Daoy (cell line): ENCODE results near the gene HEBP2. TPM values are rescaled to one million over a fixed set of nuclear protein-coding genes. Genes with fewer than 3 reads are reported as not detected.
"Not testable (repeated sequence)": the region's sequence is repeated elsewhere in the genome, so short reads cannot be mapped to it uniquely, and the experiment has no call there.

Source experiments
- DNase-seq: peaks from one replicate; pipeline ENCODE4 v3.0.0-alpha.2; 2015; ENCODE audit warnings: low read depth
- total RNA-seq: library from RNA; depleted of rRNA; stranded (reverse); fragments of >200 nt; shearing (Covaris generic); gene quantifications from 2 replicates; pipeline ENCODE4 v1.2.3, GENCODE V29; 2014

Gene HEBP2
- total RNA-seq, 1 experiment from 2014 or later: 41.6 TPM

DNA sequence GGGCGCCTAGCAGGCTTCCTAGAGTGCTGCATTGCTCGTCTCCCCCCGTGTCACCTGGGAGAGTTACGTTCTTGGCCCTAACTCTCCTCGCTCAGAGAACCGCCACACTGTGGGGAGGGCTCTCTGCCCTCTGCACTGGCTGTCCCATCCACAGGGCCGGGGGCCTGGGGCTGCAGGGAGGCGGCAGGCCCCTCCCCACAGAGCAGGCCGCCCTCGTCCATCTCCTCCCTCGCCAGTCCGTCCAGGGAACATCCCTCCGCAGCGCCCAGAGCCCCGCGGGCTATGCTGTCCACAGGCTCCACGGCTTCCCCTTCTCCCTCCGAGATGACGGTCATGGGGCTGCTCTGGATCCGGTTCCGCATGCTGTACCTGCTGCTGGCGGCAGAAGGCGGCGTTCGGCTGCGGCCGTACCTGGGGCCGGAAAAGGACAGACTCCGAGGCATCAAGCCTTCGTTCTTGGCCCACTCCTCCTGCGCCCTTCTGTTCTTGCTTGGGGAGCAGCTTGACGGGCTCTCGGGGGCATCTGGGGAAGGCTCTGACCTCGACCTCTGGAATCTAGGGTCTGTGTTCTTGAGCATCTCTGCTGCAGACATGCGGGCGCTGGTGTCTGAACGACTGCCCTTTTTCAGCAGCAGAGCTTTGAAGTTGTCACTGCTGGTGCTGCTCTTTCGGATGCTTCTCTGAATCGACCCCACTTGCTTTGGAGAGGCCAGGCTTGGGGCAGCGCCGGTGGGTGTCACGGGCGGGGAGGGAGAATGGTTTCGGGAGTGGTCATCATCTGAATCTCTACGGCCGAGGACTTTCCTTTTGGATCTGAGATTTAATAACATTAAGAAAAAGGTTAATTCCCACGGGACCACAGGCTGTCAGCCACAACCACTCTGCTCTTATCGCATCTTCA lies 20.2 kb downstream of the HEBP2 start:
- DNase-seq: no peak

DNA sequence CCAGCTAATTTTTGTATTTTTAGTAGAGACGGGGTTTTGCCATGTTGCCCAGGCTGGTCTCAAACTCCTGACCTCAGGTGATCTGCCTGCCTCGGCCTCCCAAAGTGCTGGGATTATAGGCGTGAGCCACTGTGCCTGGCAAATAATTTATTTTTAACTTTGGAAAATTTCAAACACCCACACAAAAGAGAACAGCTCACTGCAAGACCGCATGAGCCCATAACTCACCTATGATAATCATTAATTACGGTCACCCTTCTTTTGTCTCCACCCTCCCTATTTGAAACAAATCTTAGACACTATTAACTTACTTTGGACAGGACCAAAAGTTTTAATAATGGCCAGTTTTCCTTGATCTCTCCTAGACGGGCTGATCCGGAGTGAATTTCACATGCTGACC lies 21.2 kb downstream of the HEBP2 start:
- DNase-seq: not testable (repeated sequence)

DNA sequence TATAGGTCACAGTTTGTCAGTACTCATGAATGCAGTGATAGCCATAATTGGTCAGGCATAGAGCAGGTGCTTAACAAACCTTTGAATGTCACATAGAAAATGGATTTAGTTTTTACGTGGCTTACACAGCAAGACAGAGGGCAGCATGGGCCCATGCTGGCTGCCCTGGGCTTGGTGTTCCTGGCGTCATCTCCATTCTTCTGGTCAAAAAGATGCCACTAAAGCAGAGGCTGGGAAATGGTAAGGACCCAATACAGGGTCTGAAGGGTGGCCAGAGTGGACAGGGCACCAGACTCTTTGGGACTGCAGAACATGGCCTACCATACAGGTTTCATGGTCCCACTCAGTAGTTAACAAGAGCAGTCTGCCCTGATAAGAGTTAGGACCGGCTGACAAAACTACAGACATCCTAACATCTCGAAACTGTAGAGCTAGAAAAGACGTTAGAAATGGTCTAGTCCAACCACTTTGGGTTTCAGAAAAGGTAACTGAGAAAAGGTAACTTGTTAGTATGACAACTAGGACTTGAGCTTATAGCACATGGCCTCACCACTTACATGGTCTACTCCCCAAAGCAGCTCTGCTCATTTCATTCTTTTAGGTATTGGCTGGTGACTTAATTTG lies 22.6 kb downstream of the HEBP2 start:
- DNase-seq: no peak

DNA sequence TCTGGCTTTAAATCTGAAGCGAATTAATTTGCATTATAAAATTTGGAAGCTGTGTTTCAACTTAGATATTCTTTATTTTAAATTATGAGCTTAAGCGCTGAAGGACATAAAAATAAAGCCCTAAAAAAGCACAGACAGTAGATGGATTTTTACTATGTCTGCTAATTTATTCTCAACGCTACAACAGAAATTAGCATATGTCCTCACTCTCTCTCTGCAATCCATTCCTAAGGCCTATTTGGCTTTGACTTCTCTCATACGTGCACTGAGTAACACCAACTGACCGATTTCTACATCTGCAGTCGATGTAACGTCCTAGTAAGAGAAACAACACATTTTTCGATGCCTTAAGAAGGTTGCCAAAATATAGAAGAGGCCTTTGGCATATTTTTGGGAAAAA lies 23.7 kb downstream of the HEBP2 start:
- DNase-seq: no peak

DNA sequence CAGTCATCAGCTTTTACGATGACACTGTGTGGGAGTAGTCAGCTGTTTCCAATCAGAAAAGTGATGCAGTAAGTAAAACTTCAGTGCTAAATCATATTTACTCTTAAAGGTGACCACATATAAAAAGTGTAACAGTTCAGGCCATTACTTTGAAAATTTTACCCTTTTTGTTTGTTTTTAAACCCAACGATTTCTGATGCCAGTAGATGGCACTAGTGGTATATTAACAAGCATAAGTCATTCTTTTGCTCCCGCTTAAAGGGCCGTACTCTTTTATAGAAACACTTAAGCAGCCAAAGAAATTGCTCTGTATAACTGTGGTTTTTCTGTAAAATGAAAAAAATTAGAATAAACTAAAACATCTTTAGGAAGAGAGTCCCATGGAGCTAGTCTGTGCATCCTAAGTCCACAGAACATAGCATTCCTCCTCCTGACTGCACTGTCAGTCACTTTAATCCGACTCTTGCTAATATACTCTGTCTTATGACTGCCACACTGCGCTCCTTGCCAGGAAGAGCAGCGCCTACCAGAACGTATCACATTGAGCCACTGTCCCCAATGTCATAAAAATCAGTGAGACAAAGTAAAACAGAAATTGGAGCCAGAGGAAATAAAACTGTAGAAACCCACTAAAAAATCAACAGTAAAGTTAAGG lies 25.0 kb downstream of the HEBP2 start:
- DNase-seq: no peak

DNA sequence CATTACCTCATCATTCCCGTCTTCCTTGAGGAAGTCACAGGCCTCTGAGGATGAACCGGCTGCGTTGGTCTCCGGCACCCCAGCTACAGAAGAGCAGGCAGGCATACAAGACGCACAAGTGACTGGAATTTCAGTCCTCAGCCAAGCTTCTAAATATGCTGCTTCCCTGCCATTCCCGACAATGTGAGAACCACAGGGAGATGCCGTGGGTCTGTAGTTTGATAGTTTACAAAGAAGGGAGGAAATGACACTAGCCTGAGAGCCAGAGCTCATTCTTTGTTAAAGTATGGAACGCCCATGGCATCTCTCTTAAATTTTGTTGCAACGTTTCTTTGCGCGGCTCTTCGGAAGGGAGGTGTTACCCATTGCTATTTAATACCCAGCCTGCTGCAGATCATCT lies 25.7 kb downstream of the HEBP2 start:
- no peak for DNase-seq

DNA sequence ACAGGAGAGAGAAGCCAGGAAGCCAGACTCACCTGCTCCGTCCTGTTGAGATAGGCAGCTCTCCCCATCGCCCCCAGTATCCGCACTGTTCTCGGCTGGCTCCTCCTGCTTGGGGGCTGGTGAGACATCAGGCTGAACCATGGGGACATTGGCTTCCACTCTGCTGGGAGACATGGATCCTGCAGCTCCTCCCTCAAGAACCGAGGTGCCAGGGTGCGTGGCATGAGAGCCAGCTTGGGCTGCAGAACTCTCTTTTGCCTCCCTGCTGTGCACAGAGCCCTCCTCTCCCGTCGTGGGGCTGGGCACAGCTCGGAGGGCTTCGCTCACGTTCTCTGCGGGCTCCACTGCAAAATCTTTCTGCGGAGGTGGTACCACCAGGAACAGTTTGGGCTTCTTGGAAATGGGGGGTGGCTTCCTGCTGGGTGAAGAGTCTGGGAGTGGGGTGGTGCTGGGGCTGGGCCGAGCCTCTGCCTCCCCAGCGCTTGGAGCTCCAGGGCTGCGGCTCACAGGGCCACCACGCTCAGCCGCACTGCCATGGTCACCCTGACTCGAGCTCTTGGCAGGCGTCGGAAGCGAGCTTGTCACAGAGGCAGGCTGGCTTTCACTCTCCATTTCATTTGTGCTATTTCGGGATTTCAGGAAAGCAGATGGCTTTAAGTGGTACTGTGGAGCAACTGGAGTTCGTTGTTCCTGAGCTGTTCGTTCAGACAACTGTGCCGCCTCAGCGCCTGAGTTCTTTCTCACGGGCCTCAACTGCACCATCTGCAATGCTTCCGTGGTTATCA lies 26.5 kb downstream of the HEBP2 start:
- no peak for DNase-seq

DNA sequence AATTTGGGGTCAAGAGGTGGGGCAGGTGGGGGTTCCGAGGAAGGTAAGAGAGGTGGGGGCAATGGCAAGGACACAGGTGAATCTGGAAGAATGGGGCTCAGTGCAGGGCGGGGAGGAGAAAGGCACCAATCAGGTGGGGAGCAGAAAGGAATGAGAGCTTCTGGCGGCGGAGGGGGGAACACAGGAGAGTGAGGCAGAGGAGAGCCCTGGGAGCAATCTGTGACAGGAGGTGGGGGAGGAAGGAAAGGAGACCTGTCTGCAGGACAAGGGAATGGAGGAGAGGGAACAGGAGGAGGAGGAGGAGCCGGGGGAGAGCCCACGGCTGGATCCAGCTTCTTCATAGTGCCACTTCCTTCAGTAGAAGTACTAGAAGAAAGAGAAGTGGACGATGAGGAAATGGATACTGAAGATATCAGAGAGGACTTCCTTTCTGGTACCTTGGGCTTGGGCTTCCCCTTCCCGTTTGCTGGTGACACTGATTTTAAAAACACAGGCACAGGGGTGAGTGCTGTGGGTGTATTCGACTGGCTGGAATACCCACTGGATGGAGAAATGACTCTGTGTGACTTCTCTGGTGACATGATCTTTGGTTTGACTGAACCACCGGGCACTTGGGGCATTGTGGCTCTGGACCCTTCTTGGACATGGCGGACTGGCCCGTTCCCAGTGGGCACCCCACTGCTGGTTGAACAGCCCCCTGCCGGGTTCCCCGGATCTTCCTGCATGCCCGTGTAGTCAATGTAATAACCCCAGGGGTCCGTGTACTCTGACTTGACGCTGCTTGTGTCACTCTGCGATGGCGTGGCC lies 27.4 kb downstream of the HEBP2 start:
- DNase-seq: no peak

DNA sequence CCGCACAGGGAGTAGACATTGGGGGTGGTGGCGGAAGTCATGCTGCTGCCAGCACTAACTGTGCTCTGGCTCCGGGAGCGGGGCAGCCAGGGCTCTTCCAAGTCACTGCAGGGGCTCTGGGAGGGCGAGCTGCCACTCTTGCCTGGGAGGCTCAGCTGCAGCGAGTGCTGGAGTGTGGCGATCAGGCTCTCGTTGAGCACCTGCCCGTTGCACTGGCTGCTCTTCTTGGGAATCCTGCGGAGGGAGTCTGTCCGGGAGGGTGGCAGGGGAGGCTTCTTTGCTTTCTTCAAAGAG lies 28.0 kb downstream of the HEBP2 start:
- no peak for DNase-seq

DNA sequence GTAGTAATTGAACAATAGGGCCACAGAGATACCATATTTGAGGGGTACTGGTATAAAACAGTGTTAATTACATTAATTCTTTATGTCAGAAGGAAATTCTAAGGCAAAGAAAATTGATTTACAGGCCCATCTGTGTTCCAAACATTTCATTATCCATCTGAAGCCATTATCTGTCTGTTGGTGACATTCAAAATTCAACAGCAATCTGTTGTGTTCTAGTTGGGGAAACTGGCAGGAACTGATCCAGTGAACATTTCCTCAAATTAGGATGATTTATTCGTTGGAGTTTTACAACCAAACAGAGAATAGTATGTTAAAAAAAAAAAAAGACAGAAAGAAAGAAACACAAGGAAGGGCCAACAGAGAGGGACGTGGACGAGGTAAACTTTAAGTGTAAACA lies 30.1 kb downstream of the HEBP2 start:
- no peak for DNase-seq

DNA sequence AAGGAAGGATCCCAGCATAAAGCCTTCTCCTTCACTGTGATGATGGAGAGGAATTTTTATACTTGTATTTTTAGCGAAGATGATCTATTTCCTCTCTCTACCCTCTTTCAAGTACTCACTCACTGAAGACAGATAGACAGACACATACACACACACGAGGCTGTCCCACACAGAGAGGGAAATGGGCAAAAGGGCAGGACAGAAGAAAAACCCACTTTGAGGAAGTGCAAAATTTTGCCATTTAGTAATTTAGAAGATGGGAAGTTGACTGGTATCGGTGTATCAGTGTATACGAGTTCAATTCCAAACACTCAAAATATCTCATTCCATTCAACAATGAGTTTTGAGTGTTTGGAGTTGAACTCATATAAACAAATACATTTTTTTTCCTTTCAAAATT lies 30.9 kb downstream of the HEBP2 start:
- no peak for DNase-seq

DNA sequence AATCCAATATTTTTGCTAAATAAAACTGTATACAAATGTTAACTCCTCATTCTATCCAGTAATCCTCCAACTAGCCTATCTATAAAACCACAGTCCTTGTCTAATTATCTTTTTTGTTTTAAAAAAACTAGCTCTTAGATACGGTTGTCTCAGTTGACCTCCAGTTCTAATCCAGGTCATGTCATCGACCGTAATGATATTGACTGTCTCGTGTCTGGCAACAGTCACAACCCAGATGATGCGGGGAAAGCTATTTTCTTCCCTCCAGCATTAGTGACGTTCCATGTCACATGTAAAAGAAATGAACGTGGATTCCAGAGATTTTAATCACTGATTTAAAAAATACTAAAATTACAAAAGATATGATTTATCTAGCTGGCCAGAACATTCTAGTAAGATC lies 35.5 kb downstream of the HEBP2 start:
- no peak for DNase-seq

DNA sequence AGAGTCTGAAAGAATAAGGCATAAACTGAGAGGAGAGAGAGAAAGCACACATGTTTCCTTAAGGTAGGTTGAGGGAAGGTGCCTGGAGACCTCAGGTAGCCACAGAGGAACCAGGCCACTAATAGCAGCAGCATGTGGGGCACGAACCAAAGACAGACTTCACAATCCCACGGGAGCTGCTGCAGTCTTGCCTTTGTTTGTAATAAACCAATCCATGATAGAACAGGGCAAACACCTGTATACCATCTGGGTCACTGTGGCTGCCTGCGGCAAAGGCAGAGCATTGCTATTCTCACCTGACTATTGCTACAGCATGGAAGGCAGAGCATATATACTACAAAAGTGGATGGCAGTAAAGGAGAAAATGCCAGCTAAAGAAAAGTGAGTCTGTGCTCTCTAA lies 36.3 kb downstream of the HEBP2 start:
- no peak for DNase-seq

DNA sequence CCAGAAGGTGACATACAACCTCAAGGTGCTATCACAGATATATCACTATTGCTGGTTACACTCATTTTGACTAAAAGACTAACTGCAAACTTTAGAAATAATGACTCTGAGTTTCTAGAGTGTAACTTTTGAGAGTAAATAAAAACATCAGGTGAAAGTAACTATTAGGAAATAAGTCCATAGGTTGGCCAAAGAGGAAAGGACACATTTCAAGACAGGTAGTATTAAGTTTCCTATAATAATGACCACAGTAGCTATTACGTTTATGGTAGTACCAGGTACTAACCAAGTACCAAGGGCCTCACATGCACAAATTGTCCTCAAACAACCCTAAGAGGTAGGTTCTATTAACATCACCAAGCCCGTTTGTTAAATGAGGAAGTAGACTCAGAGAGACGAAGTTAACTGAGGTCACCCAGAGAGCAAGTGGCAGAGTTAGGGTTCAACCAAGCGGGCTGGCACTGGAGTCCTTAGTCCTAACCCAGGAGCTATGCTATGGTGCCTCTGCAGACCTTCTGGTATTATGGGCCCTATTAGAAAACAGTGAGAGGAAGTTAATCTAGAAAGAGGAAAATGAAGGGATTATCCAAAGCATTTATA lies 36.8 kb downstream of the HEBP2 start:
- DNase-seq: no peak

DNA sequence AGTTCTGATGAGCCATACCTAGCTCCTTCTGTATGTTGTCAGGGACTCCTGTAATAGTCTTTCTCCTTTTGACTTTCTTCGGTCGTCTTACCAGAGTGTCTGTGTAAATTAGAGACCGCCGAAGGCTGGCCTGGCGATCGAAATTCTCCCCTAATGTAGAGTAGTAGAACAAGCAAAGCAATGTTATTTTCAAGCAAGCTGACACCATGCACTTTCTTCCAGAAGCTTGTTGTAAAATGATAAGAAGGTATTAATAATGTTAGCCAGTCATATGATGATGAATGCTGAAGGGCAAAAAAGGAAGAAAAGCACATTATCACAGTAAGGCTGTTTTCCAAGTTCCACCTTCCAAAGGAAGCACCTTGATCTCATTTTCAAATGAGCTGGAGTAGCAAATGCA lies 37.9 kb downstream of the HEBP2 start:
- no peak for DNase-seq

DNA sequence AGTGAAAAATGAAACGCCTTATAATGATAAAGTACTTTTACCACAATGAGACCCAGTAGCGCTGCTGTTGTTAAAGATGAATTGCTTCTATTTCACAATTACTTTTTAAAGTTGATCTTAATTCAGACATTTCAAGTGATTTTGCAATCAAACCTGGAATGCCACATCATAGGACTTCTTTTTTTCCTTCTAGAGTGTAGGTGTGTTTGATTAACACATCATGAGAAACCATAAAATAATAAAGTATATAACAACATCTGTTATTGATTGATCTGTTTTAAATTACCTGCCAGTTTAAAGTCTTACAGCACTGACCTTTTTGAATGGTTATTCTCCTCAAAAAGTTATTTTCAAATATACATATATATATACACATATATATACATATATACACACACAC lies 38.6 kb downstream of the HEBP2 start:
- DNase-seq: no peak

DNA sequence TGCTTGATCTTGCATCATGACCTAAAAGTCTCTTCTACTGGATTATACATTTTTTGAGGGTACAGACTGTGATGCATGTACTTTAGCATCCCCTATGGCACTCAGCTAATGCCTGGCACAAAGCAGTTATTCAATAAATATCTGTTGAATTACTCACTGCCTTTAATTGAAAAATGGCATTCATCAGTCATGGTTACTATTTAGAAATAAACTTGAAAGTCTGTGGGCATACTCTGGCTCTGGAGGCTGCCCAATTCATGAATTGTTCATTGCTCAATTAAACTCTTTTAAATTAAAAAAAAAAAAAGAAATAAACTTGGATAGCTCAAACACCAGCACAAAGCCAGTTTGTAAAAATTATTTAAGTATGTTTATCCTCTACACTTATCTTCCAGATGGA lies 40.0 kb downstream of the HEBP2 start:
- no peak for DNase-seq

DNA sequence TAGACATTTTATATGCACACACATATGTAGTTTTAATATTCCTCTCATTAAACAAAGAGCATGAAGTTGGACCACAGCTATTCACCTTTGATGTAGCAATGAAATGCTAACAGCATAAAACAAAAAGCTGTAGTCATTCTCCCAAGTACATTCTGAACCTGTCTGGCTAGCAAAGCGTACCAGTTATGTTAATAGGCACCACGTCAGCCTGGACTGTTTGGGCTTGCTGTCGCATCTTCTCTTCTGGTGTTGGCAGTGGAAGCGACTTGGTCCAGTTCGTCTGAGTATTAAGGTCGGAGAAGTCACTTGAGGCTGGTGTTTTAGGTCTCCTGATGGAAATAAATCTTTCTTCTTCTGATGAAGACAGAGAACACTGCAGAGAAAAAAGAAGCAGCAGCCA lies 42.8 kb downstream of the HEBP2 start:
- DNase-seq: no peak

DNA sequence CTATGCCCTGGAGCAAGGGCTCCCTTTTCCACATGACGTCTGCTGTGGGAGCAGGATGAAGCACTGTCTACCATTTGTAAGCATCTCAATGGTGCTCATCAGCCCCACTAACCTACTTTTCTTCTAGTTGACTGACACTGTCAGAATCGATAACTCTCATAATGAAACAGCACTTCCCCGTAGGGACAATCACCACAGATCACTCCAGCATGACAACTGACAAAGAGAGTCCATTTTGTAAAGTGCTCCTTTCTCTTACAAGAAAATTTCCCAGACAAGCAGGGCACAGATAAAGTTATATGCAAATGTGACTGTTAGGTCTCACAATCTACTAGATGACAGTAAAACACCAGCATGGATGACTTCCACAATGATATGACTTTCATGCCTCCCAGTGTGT lies 46.4 kb downstream of the HEBP2 start:
- no peak for DNase-seq

DNA sequence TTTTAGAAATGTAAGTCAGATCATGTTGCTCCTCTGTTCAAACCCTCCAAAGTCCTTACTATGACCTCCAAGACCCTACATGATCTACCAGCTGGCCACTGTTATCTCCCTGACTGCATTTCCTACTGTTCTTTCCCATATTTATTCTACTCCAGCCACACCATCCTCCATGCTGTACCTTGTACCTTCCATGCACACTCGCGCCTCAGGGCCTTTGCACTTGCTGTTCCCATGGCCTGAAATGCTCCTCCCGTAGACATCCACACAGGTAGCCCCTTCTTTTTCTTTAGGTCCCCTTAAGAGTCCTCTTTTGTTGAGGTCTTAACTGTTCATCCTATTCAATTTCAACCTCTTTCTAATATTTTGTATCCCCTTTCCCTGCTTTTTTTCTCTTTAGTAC lies 47.0 kb downstream of the HEBP2 start:
- DNase-seq: no peak
